ENCODE measurements around the gene NTN3. TPM values are rescaled to one million over a fixed set of nuclear protein-coding genes. Genes with fewer than 3 reads are reported as not detected.

The NTN3 gene
- total and polyA plus RNA-seq, 2 of the 8 experiments (the other 6 are each of a cell fraction or from before 2014, with no cell fraction given): 0.30 to 0.34 TPM

- H2AFZ ChIP-seq (ENCODE audit: low read length): no peak overlapping the region
- peaks cover 6 to 10% of the 10 kb centered on the region in 2 experiments for H4K20me1 ChIP-seq (replicated peaks in 1 of 2; ENCODE audit: control insufficient read depth in 1 of 2, insufficient read depth in 2 of 2, low read length in 2 of 2)
- H3K27ac ChIP-seq (ENCODE audit: low read depth, low read length): no peak overlapping the region
- H2BK20ac ChIP-seq (ENCODE audit: low read length): no peak overlapping the region
- H3K79me2 ChIP-seq (ENCODE audit: control insufficient read depth in 1 of 2, insufficient read depth in 2 of 2, low read length in 2 of 2): peaks cover 0 to under 1% of the 10 kb centered on the region in 2 experiments; a peak in 2 of 4 replicates
- FAIRE-seq: no peak
- no peaks in the 10 kb centered on the region for H3K9me3 ChIP-seq (ENCODE audit: insufficient read depth in 2 of 2, low read depth in 1 of 2, low read length in 1 of 2)
- H3K9ac ChIP-seq (replicated peaks in 1 of 4; ENCODE audit: extremely low read depth in 1 of 4, low read depth in 3 of 4, low read length in 3 of 4): no peak overlapping the region
- H3K4ac ChIP-seq (replicated peaks; ENCODE audit: insufficient read length, low read depth, low read length): no peak overlapping the region
- no peak overlapping the region for H4K8ac ChIP-seq (ENCODE audit: extremely low read depth, insufficient read depth, low read length)
- no peak overlapping the region for H2BK5ac ChIP-seq (ENCODE audit: low read depth, low read length)
- ChIA-PET CTCF (ENCODE audit: partially characterized antibody) (interaction anchor here (0.6 to 1.4 kb wide), 3 partner anchors 15 to 29 kb away, joined by 3 to 4 read pairs (median 3); partner anchors contain the start of gene TEDC2), POLR2A (ENCODE audit: partially characterized antibody) (interaction anchor here (1.1 to 1.2 kb wide), 2 partner anchors 10 to 12 kb away, joined by 3 to 7 read pairs; no protein-coding TSS in a partner anchor)
- H3K36me3 ChIP-seq (ENCODE audit: control insufficient read depth in 2 of 4, insufficient read depth in 4 of 4, low read length in 3 of 4): peaks cover 33 to 76% (median 62%) of the 10 kb centered on the region in 4 experiments
- H3K56ac ChIP-seq (replicated peaks; ENCODE audit: insufficient read length, low read depth, low read length): no peak overlapping the region
- no peak overlapping the region for H2BK15ac ChIP-seq (ENCODE audit: low read length)
- no peak for DNase-seq (ENCODE audit: low read depth in 1 of 2, low spot score in 2 of 2)
- H3K4me1 ChIP-seq (replicated peaks in 1 of 4; ENCODE audit: control insufficient read depth in 3 of 4, insufficient read depth in 4 of 4, low read length in 3 of 4): no peaks in the 10 kb centered on the region
- H3K79me1 ChIP-seq (ENCODE audit: low read depth, low read length): 0 out of 2 replicates have a peak, but pooled peaks cover 5% of the 10 kb centered on the region
- no peaks in the 10 kb centered on the region for H3K27me3 ChIP-seq (replicated peaks in 1 of 4; ENCODE audit: control insufficient read depth in 3 of 4, extremely low read depth in 1 of 4, insufficient read depth in 3 of 4, low read length in 3 of 4)
- H2BK12ac ChIP-seq (ENCODE audit: low read depth, low read length): no peak overlapping the region
- no peak overlapping the region for H2AK5ac ChIP-seq (ENCODE audit: low read depth, low read length)
- H3K4me3 ChIP-seq (ENCODE audit: extremely low read depth in 1 of 4, insufficient read depth in 2 of 4, low read depth in 3 of 4, low read length in 4 of 4): no peak overlapping the region
- no peak overlapping the region for H3K4me2 ChIP-seq (ENCODE audit: insufficient read depth in 1 of 2, low read depth in 2 of 2, low read length in 2 of 2)
- WGBS, 2 experiments (ENCODE audit: extremely low coverage in 1 of 2, insufficient coverage in 1 of 2, insufficient read length in 1 of 2, insufficient replicate concordance in 2 of 2, low coverage in 1 of 2, low lambda C conversion rate in 2 of 2, missing lambda C conversion rate in 1 of 2): 90% methylated on average over 9 of the region's 9 CpGs; no CpG with 5 or more reads in 1 of the 2 experiments
- H2BK120ac ChIP-seq (replicated peaks; ENCODE audit: low read depth, low read length): no peak overlapping the region
- H4K5ac ChIP-seq (ENCODE audit: insufficient read length, low read depth, low read length): no peak overlapping the region
- H3K23ac ChIP-seq (ENCODE audit: insufficient read length): no peak overlapping the region
- H4K91ac ChIP-seq (replicated peaks; ENCODE audit: insufficient read length, low read length): no peak overlapping the region
- no peak overlapping the region for H3K18ac ChIP-seq (ENCODE audit: extremely low read depth, low read length)
- H3K14ac ChIP-seq (ENCODE audit: insufficient read length): no peak overlapping the region
- no peaks in the 10 kb centered on the region for H3K23me2 ChIP-seq (ENCODE audit: low read depth, low read length)
- no peak for TF ChIP-seq POU5F1 (IDR thresholded peaks at IDR 0.05; ENCODE audit: low read depth, low read length)
- TF ChIP-seq, protein P1, sequence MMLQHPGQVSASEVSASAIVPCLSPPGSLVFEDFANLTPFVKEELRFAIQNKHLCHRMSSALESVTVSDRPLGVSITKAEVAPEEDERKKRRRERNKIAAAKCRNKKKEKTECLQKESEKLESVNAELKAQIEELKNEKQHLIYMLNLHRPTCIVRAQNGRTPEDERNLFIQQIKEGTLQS (IDR thresholded peaks at IDR 0.05; ENCODE audit: insufficient read depth, low read depth, low read length): no peak
- TF ChIP-seq GTF2F1 (IDR thresholded peaks at IDR 0.05; ENCODE audit: borderline replicate concordance, low read depth, low read length): no peak
- TF ChIP-seq BRCA1 (IDR thresholded peaks at IDR 0.05; ENCODE audit: low read depth, low read length): no peak
- no peak for TF ChIP-seq KDM4A (IDR thresholded peaks at IDR 0.05; ENCODE audit: low read depth, low read length, severe bottlenecking)
- TF ChIP-seq CREB1 (IDR thresholded peaks at IDR 0.05): no peak
- no peak for TF ChIP-seq RNF2 (IDR thresholded peaks at IDR 0.05; ENCODE audit: borderline replicate concordance, low read depth, low read length, missing control alignments, poor library complexity, severe bottlenecking)
- no peak for TF ChIP-seq YY1 (IDR thresholded peaks at IDR 0.05; ENCODE audit: low read depth, low read length)
- TF ChIP-seq RBBP5 (IDR thresholded peaks at IDR 0.05; ENCODE audit: borderline replicate concordance, low read depth, low read length): no peak
- TF ChIP-seq HDAC2 (IDR thresholded peaks at IDR 0.05; ENCODE audit: borderline replicate concordance in 1 of 2, low read depth in 2 of 2, low read length in 2 of 2): no peak
- no peak for TF ChIP-seq HDAC6 (IDR thresholded peaks at IDR 0.05; ENCODE audit: low read depth, low read length)
- TF ChIP-seq USF2 (IDR thresholded peaks at IDR 0.05; ENCODE audit: low read length): no peak
These were observed 35.0 kb upstream of the NTN3 start for GRCh38 chr16:2436110-2436509.
